HG03060 (cell line): ENCODE results near the gene RGS5.
"Not testable (repeated sequence)": the region's sequence is repeated elsewhere in the genome, so short reads cannot be mapped to it uniquely, and the experiment has no call there.

Source experiments
- ATAC-seq: cut with Tn5 transposase; IDR thresholded peaks from one replicate; pipeline ENCODE4 v1.9.1; 2021; ENCODE audit warnings: low read depth, moderate number of reproducible peaks; ENCODE audit not compliant: unreplicated experiment

The RGS5 gene, protein sequence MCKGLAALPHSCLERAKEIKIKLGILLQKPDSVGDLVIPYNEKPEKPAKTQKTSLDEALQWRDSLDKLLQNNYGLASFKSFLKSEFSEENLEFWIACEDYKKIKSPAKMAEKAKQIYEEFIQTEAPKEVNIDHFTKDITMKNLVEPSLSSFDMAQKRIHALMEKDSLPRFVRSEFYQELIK

DNA sequence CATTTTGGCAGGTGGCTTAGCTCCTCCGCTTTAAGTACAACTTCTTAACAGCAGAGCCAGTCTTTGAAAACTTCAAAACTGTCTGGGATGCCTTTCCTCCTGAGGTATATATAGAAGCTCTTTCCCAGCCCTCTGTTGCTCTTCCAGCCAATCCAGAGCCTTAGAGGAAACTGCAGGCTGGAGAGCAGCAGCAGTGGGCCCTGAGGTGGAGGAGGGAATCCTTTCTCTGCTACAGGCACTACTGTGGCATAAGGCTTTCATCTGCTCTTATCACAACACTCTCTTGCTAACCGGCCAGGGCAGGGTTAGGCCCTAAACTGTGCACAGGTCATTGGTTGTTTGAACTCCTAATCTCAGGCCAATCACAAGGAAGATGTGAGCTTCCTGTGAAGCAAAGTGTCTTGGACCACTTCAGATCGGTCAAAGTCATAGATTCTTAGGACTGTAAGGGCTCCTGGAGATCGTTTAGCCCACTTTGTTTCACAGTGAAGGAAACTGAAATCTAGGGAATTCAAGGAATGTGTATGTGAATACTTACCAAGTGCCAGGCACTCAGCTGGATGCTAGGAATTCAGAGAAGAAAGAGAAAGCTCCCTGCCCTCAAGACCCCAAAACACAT is at the start of gene RGS5:
TSS of gene RGS5 (minus strand) at position 84 of the 619 bp plus-strand sequence. CDS start at position 3, 81 bp downstream.
- ATAC-seq: no peak

DNA sequence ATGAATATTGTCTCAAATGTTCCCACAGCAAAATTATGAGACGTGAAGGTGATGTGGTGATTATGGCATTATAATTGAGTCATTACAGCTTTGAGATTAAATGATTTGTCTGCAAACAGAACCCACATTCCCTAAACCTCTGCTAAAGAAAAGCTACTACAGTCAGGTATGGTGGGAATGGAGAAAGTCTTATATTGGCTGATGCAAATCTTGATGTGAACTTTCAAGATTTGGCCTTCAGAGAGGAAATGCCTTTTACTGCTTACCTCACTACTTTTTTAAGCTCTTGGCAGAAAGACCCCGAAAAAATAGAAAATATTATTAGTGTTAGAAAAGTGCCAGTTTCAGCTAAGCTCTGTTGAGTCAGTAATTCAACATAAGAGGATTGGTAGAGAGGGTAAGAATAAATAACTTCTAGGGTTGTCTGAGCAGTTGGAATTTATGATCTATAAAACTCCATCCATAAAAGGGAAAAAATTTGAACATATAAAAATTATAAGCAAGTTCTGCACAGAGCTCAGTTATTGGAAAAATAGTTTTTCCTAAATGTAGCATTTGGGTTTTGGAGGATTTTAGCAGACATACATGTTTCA is 47.8 kb upstream of the RGS5 start:
- no peak for ATAC-seq

DNA sequence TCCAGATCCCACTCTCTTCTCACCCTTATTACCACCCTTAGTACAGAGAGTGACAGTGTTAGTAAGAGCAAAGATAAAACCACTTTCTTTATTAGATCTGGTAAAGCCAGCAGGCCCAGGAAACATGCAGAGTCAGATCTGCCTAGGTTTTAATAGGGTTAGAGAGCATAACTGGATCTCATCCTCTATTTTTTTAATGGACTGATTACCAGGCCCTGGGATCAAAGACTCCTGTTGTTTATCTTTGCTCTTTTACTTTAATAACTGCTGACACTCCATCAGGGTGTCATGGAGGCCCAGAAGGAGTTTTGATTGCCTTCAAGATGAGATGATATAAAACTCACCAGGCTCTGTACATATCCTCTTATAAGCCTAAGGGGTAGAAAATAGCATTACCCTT is 45.3 kb upstream of the RGS5 start:
- ATAC-seq: no peak

DNA sequence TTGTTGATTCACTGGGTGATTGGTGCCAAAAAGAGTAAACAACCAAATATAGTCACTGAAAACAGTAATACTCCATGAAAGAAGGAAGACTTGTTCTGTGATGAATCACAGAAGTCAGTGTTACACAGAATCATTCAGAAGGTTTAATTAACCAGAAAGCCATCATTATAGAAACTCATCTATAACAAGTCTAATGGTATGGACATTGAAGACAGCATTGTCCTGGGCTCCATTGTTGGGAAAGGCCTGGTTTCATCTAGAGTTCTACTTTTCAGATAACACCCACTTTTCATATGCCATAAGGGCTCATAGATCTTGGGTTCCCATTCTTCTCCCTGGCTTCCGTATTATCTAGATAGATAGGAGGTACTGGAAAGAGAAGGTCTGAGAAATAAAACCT is 41.9 kb upstream of the RGS5 start:
- ATAC-seq: not testable (repeated sequence)

DNA sequence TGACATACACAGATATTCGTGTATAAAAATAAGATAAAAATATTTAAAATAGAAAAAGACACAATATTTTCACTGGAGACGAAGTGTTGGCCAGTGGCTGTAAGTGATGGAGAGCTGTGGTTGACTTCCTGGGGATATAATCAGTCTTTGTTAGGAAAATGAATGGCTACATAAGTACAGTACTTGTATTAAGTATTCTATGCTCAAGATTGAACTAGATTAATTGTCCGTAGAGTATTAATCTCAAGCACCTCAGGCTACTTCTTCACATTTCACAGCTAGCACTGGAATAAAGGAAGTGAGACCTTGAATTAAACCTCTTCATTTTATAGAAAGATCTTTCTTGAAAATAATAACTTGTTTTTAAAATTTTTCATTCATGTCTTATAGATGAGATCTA is 39.0 kb upstream of the RGS5 start:
- no peak for ATAC-seq

DNA sequence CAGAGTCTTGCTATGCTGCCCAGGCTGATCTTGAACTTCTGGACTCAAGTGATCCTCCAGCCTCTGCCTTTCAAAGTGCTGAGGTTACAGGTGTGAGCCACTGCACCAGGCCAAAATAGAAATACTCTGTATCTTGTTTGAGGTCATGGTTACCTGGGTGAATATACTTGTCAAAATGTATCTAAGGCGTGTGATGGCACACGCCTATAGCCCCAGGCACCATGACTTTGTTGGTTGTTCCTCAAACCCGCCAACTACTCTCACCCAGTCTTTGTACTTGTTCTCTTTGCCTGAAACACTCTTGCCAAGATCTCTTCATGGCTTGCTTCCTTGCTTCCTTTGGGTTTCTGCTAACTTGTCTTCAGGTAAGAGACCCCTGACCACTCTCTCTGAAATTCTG is 38.0 kb upstream of the RGS5 start:
- no peak for ATAC-seq

DNA sequence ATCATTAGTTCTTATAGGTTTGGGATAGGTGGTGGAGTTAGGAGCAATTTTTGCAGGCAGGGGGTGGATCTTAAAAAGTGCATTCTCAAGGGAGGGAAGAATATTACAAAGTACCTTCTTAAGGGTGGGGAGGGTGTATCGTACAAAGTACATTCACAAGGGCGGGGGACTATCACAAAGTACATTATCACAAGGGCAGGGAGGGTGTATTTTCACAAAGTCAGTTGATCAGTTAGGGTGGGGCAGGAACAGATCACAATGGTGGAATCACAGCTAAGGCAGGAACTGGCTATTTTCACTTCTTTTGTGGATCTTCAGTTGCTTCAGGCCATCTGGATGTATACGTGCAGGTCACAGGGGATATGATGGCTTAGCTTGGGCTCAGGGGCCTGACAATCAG is 30.9 kb upstream of the RGS5 start:
- not testable (repeated sequence) for ATAC-seq

DNA sequence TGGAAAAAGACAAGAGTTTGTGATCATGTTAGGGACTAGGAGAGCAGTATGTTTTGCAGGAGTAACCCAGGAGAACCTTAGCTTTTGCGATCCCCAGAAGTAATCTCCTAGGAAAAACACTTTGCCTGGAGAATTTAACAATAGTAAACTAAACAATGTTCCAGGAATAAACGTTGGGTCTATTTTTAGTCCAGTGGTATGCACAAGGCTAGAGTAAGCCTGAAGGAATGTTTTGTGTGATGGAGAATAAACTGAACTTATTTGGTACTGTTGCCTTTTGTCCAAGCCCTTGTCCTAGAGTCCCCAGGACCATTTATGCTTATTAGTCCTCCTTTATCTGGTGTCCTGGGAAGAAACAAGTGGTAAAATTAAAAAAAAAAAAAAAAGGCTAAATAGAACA is 28.7 kb upstream of the RGS5 start:
- ATAC-seq: no peak

DNA sequence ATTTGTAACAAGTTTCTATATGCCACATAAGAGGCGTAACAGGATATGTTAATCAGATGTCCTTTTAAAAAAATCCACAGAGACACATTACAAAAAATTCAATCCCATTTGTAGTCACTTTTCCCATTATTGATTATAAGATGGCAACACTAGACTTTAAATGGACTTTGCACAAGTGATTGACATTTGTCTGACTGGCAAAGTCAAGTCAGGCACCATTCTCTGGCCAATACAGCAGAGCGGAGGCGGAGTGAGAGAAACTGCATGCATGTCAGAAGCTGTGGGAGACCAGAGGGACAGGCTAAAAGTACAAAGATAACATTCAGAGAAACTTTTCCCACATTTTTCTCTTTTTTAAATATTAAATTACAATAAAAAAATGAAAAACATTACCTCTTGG is 28.1 kb upstream of the RGS5 start:
- no peak for ATAC-seq

DNA sequence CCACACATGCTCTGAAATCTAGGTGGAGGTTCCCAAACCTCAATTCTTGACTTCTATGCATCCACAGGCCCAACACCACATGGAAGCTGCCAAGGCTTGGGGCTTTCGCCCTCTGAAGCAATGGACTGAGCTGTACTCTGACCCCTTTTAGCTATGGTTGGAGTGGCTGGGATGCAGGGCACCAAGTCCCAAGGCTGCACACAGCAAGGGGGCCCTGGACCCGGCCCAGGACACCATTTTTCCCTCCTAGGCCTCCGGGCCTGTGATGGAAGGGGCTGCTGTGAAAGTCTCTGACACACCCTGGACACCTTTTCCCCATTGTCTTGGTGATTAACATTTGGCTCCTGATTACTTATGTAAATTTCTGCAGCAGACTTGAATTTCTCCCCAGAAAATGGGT is 25.6 kb upstream of the RGS5 start:
- ATAC-seq: not testable (repeated sequence)

DNA sequence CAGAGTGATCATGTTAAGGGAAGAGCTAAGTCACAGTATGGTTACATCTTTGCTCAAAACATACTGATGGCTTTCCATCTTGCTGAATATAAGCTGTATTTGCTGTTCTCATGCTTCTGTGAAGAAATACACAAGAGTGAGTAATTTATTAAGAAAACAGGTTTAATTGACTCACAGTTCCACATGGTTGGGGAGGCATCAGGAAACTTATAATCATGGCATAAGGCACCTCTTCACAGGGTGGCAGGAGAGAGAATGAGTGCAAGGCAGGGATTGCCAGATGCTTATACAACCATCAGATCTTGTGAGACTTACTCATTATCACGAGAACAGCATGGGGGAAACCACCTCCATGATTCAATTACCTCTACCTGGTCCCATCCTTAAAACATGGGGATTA is 24.4 kb upstream of the RGS5 start:
- no peak for ATAC-seq

DNA sequence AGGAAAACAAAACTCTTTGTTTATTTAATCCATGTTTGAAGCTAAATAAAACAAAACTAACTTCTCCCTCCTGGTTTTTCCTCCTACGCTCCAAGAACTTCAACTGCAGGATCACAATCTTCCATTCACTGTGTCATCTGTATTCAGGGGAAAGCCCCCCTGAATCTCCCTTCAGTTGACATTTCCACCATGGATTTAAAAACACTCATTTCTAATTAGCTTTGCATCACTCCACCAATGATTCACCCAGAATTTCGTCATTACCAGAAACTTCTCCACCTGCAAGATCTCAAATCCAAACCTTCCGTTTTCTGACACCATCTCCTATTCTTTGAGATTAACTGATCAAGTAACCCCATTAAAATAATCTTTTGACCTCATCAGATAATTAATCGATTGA is 10.9 kb upstream of the RGS5 start:
- ATAC-seq: no peak

DNA sequence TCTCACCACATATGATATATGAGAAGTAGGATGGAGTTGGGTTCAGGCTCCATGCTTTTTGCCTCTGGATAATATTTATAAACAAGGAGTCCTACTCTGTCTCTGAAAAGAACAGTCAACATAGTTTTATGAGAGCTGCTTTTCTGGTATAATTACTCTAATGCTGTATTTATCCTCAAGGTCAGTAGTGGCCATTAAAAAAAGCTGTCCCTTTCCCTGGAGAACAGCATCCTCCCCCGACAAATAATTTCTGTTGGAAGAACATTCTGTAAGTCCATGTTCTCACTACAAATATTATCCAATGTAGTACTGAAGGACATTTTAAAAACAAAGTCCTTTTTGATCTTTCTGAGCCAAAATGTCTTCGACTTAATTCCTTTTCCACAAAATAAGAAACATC is 9.0 kb upstream of the RGS5 start:
- no peak for ATAC-seq

DNA sequence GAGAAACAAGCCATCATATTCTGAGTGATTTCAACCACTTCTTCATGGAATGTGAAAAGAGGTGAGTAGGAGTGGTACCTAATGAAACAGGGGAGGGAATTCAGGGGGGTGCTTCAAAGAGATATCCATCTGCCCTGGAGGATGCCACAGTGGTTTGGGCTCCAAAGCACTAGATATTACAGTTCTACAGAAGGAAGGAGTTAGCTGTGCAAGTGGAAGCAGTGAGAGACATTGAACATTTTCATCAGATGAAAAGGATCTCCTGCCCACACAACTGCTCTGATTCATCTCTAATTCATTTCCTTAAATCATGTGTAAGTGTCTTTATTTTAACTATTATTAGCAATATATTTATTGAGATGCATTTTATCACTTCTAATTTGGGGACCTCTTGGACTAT is 2.8 kb upstream of the RGS5 start:
- no peak for ATAC-seq

DNA sequence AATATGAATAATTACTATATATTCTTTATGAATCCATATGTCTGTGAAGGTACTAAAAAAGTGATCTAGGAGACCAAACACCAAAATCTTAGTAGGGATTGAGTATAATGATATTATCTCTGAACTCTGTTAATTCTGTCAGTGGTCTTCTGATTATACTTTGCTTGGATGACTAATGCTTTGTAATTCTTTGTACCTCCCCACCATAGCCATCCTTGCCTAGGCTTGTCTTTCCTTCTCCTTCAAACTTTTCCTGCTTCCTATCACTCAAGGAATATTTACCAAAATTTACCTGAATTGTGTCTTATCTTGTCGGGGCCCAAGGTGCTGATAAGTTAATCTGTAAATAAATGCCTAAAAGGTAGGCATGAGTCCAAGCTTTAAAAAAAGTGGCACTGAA is 845 bp upstream of the RGS5 start:
- ATAC-seq: no peak

DNA sequence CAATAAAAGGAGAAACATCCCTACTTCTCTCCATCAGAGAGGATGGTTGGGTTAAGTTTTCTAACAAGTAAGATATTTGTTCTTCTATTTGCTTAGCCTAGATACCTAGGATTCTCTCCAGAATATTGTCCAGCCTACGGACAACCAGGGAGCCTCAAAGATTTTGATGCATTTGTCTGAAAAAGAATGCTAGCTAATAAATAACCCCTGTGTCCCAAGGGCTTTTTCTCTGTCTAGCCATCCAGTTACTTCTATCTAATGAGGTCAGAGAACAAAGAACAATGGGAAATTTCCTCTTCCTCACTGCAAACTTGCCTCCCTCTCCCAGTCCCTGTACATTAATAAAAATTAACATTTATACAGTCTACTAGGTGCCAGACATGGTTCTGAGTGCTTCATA is 810 bp downstream of the RGS5 start:
- ATAC-seq: no peak

DNA sequence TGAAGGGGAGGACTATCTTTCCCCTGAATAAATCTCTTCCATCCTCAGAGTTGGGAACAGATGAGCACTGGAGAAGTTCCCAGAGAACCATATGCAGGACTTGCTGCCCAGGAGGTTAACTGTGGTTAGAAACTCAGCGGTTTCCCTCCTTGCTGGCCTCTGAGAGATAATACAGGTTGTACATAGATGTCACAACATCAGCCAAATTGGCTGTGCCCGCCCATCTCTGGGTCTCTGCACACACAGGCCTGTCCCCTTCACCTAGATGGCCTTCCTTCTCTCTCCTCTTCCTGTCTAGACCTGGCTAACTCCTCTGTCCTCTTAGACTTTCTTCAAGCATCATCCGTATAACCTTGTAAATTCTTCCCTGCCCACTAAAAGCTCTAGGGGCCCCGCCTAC is 5.7 kb downstream of the RGS5 start:
- no peak for ATAC-seq

DNA sequence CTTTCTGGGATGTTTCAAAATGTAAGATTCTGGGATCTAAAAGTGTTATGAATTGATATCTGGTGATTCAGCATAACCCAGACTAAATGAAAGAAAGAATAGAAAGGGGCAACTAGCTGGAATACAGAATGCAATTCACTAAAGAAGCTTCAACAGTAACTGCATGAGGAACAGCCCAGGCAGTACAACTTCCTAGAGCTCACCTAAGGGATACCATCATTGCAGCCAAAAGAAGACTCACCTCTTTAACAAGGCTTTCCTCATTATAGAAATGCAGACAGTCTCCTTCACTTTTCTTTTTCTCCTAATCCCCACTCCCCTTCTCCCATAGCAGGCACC is 6.3 kb downstream of the RGS5 start:
- no peak for ATAC-seq

DNA sequence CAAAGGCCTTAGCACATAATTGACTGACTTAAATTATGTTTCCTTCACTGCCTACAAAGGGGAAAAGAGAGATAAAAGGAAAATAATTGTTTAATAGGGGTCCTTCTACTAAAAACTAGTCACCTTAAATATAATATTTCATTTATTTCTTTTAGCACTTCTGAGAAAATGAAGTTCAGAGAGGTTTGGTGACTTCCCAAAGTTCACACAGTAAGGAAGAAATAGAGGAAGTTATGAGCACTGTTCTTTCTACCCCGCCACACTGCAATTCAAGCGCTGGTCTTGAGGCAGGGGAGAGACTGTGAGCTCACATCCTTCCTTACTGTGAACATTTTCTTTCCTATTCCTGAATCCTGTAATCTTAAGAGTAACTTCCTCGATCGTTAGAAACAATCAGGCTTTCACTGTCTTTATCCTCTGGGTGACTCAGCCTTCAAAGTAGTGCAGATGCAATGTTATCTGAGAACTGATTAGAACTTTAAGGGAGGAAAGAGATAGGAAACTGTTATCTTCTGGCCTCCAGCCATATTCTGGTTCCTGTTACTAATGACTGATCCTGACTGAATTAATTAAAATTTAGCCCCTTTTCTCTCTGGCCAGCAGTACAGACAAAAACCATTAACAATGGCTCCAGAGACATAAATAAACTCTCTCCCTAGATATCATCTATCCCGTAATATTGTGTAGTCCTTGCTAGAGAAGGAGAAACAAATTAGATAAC is 6.8 kb downstream of the RGS5 start:
- ATAC-seq: no peak

DNA sequence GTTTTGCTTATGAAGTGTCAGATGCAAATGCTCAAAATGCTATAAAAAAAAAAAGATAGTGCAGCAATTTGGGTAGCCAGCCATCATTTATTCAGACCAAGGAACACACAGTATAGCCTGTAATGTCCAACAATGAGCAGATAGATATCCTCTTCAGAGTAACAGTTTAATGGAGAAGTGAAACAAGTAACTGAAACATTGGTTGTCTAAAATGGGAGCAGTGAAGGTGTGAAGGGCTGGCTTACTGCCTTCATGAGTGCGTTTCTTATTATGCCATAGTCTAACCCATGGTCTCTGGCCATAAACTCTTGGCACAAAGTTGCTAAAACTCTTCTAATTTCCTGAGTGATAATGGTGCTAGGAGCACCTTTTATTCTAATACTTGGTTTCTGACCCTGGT is 11.4 kb downstream of the RGS5 start:
- peak; percentile 63 for ATAC-seq

DNA sequence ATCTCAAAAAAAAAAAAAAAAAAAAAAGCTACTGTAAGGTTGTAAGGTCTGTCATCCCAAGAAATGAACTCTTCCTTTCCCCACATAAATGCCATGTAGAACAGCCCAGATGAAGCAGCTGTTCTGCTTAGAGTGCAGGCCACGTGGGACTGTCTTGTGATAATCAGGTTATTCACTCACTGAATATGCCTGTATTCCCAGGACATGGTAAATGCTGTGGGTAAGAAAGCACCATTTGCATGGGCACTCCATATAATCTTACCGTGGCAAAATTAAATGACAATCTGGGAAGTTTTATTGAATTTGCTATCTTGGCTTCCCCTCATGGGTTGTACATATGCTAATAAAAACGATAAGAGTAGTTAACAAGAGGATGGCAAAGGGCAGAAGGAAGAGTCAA is 13.8 kb downstream of the RGS5 start:
- no peak for ATAC-seq

DNA sequence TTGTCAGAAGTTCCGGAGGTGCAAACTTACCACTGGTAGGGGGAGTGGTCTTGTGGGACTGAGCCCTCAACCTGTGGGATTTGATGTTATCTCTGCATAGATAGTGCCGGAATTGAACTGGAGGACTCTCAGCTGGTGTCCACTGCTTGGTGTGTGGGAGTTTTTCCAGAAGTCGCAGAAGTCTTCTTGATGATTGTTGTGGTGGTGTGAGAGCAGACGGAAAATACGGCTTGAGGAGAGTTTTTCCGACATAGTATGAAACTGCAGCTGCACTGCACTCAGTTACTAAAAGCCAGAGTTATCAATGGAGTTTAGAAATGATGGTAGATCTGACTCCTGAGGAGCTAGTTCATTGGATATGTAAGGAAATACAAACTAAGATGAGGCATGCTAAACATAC is 14.9 kb downstream of the RGS5 start:
- ATAC-seq: no peak
